ENCODE results near the gene HOXA3.

DNA sequence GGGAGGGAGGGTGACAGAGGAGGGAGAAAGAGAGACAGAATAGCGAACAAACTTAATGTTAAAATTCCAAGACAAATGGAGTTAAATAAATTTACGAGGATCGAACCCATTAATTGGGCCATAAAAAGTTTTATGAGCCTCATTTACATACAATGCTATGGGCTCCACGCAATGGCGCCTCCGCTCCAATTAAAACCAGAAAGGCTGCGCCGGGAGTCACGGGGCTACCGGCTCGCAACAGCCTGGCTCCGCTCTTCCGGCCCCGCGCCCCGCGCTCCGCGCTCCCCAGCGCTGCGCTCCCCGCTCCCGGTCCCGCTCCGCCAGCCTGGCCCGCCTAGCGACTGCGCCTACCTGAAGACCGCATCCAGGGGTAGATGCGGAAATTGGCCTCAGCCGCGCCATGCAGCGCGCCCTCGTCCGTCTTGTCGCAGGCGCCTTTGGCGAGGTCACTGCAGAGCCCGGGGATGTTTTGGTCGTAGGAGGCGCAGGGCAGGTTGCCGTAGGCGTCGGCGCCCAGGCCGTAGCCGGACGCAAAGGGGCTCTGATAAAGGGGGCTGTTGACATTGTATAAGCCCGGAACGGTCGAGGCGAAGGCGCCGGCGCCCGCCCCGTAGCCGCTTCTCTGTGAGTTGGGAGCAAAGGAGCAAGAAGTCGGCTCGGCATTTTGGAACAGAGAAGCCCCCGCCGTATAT lies 3.6 kb upstream of the HOXA3 start:
- TF ChIP-seq, protein P1, sequence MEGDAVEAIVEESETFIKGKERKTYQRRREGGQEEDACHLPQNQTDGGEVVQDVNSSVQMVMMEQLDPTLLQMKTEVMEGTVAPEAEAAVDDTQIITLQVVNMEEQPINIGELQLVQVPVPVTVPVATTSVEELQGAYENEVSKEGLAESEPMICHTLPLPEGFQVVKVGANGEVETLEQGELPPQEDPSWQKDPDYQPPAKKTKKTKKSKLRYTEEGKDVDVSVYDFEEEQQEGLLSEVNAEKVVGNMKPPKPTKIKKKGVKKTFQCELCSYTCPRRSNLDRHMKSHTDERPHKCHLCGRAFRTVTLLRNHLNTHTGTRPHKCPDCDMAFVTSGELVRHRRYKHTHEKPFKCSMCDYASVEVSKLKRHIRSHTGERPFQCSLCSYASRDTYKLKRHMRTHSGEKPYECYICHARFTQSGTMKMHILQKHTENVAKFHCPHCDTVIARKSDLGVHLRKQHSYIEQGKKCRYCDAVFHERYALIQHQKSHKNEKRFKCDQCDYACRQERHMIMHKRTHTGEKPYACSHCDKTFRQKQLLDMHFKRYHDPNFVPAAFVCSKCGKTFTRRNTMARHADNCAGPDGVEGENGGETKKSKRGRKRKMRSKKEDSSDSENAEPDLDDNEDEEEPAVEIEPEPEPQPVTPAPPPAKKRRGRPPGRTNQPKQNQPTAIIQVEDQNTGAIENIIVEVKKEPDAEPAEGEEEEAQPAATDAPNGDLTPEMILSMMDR (IDR thresholded peaks at IDR 0.05), result no peak
- no peak for TF ChIP-seq POLR2A (IDR thresholded peaks at IDR 0.05)
- TF ChIP-seq POLR2AphosphoS5 (IDR thresholded peaks at IDR 0.05), result peak in 2 of 3 donors; percentile 34 to 68

All from breast epithelium (tissue), 3 donors.